Activated naive CD8-positive, alpha-beta T cell treated with anti-CD3 and anti-CD28 coated beads for 36 hours (primary cell): ENCODE data around the gene NUDT6. TPM values are rescaled to one million over a fixed set of nuclear protein-coding genes. Genes with fewer than 3 reads are reported as not detected.

ENCODE experiments used
- DNase-seq: peaks from one replicate; pipeline ENCODE4 v3.0.0; 2021
- H3K27ac Mint-ChIP-seq: one replicate; pipeline ENCODE4 v1.8.0; 2022; ENCODE audit warnings: mild to moderate bottlenecking, moderate library complexity, mixed read lengths
- H3K27me3 Mint-ChIP-seq: one replicate; pipeline ENCODE4 v1.8.0; 2022; ENCODE audit warnings: mild to moderate bottlenecking, mixed read lengths
- H3K36me3 Mint-ChIP-seq: one replicate; pipeline ENCODE4 v1.8.0; 2021; ENCODE audit warnings: mild to moderate bottlenecking, mixed read lengths
- H3K4me1 Mint-ChIP-seq: one replicate; pipeline ENCODE4 v1.8.0; 2021; ENCODE audit warnings: mixed read lengths
- H3K4me3 Mint-ChIP-seq: one replicate; pipeline ENCODE4 v1.8.0; 2022; ENCODE audit warnings: mild to moderate bottlenecking, moderate library complexity, mixed read lengths
- H3K9me3 Mint-ChIP-seq: one replicate; pipeline ENCODE4 v1.8.0; 2022; ENCODE audit warnings: mixed read lengths
- total RNA-seq, 2 experiments: library from RNA; stranded (reverse); gene quantifications; one replicate each; pipeline ENCODE4 v1.2.3, GENCODE V29; 2021

Gene NUDT6
- total RNA-seq, 2 experiments from 2014 or later = 5.8 to 6.8 TPM

DNA sequence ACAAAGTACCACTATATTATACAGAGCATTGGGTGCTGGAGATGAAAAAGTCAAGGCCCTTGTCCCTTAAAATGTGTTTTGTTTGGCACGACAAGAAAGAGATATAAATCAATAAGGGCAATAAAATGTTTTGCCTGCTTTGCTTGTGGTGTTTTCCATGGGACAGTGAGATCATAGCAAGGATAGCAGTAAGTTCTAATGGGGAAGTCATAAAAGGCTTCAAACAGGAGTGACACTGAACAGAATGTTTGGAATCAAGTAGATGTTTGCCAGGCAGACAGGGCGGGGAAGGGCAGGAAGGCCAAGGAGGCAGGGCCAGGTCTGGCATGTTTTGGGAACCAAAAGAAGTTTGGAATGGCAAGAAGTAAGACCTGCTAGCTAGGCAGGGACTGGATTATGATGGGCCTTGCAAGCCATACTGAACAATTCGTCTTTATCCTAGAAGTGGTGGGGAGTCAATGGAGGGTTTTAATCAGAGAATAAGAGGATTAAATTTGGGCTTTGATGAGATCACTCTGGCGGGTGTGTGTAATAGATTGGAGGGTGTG is 79.3 kb downstream of the NUDT6 start:
- Mint-ChIP-seq H3K36me3 (no peaks in the 10 kb centered on the region), H3K27me3 (peaks cover 12% of the 10 kb centered on the region), H3K4me1 (no peaks in the 10 kb centered on the region), H3K9me3 (no peaks in the 10 kb centered on the region), H3K27ac (no peak overlapping the region), H3K4me3 (no peak overlapping the region)
- DNase-seq = no peak

Other genes starting within 250 kb of the NUDT6 start
- gene BBS12, start 189.9 kb downstream of the NUDT6 start, total RNA-seq = 1 to 10 TPM in 1 of 2 experiments, under 1 TPM in 1; 0.72 to 1.2 TPM
- gene FGF2, start 95.8 kb downstream of the NUDT6 start, total RNA-seq = 1 to 10 TPM; 2.0 to 2.7 TPM